ENCODE measurements around the gene PSMD13.
A peak's percentile ranks its signal among the peaks of the same experiment; 100 is the strongest.

Gene PSMD13

DNA sequence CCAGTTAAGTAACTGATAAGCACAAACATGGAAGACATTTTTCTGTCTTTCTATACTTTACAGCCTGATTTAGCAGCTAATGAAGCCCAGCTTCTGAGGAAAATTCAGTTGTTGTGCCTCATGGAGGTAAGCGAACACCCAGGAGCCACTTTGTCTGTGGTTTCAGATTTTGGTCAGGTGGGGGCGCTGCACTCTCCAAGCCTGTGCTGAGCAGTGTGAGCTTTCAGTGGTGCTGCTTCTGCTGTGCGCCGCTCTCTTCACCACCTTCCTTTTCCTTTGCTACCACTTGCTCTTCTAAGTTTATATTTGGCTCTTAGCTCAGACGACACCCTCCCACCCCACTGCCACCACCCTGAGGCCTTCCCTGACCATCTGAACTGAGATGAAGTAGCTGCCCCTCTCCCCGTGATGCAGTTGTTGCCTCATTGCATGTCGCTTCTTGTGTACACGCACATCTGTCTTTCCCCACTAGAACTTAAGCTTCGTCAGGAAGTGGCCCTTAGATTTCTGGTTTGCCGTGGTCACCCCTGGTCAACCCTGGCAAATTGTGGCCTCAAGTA is 14.0 kb downstream of the PSMD13 start:
- no peak overlapping the region for H3K27ac ChIP-seq (ENCODE audit: low read depth, low read length)
- peaks cover 74% of the 10 kb centered on the region for H3K36me3 ChIP-seq (ENCODE audit: control insufficient read depth, low read length)
- no peak overlapping the region for H3K4me3 ChIP-seq (ENCODE audit: low read length)
- H3K4me2 ChIP-seq (ENCODE audit: low read length) = no peak overlapping the region
- H3K79me2 ChIP-seq (ENCODE audit: control insufficient read depth, low read length) = no peaks in the 10 kb centered on the region
- no peaks in the 10 kb centered on the region for H3K9me3 ChIP-seq (ENCODE audit: control insufficient read depth, insufficient read depth, low read length)
- no peak for TF ChIP-seq EZH2phosphoT487 (IDR thresholded peaks at IDR 0.05; ENCODE audit: borderline replicate concordance, low read length)
- TF ChIP-seq, protein P1, sequence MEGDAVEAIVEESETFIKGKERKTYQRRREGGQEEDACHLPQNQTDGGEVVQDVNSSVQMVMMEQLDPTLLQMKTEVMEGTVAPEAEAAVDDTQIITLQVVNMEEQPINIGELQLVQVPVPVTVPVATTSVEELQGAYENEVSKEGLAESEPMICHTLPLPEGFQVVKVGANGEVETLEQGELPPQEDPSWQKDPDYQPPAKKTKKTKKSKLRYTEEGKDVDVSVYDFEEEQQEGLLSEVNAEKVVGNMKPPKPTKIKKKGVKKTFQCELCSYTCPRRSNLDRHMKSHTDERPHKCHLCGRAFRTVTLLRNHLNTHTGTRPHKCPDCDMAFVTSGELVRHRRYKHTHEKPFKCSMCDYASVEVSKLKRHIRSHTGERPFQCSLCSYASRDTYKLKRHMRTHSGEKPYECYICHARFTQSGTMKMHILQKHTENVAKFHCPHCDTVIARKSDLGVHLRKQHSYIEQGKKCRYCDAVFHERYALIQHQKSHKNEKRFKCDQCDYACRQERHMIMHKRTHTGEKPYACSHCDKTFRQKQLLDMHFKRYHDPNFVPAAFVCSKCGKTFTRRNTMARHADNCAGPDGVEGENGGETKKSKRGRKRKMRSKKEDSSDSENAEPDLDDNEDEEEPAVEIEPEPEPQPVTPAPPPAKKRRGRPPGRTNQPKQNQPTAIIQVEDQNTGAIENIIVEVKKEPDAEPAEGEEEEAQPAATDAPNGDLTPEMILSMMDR (IDR thresholded peaks at IDR 0.05; ENCODE audit: low read depth, low read length, poor library complexity, severe bottlenecking) = peak; percentile 87
- peaks cover 16% of the 10 kb centered on the region for H3F3A ChIP-seq (ENCODE audit: control insufficient read depth, insufficient read depth)
- H3K4me1 ChIP-seq (ENCODE audit: control insufficient read depth, low read length) = no peaks in the 10 kb centered on the region
- H4K20me1 ChIP-seq (ENCODE audit: control insufficient read depth, insufficient read depth, low read depth, low read length) = peaks cover 3% of the 10 kb centered on the region; the same call in 1 of the 2 replicates
- no peaks in the 10 kb centered on the region for H3K9me2 ChIP-seq (replicated peaks; ENCODE audit: control insufficient read depth, low read length)
- no peaks in the 10 kb centered on the region for H3K27me3 ChIP-seq (ENCODE audit: control insufficient read depth, low read length)

DNA sequence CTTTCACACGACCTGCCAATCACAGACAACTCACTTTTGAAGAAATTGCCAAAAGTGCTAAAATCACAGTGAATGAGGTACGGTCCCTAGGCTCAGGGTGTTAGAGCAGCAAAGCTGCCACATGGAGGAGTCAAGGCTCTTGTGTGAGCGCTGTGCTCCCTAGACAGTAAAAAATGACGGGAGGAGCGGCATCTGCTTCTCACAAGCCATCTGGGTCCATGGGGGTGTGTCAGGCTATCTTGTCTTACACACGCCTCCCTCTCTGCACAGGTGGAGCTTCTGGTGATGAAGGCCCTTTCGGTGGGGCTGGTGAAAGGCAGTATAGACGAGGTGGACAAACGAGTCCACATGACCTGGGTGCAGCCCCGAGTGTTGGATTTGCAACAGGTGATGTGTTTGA is 14.8 kb downstream of the PSMD13 start:
- no peak for TF ChIP-seq EZH2phosphoT487 (IDR thresholded peaks at IDR 0.05; ENCODE audit: borderline replicate concordance, low read length)
- TF ChIP-seq, protein P1 (IDR thresholded peaks at IDR 0.05; ENCODE audit: low read depth, low read length, poor library complexity, severe bottlenecking) = no peak
- Histone ChIP-seq H3K4me3 (ENCODE audit: low read length) (no peak overlapping the region), H3K9me3 (ENCODE audit: control insufficient read depth, insufficient read depth, low read length) (no peaks in the 10 kb centered on the region), H3K9me2 (replicated peaks; ENCODE audit: control insufficient read depth, low read length) (no peaks in the 10 kb centered on the region), H3K4me2 (ENCODE audit: low read length) (no peak overlapping the region), H3K79me2 (ENCODE audit: control insufficient read depth, low read length) (no peaks in the 10 kb centered on the region), H4K20me1 (ENCODE audit: control insufficient read depth, insufficient read depth, low read depth, low read length) (peaks cover 3% of the 10 kb centered on the region; the same call in 1 of the 2 replicates), H3F3A (ENCODE audit: control insufficient read depth, insufficient read depth) (peaks cover 16% of the 10 kb centered on the region), H3K4me1 (ENCODE audit: control insufficient read depth, low read length) (0 out of 2 replicates have a peak, but pooled peaks cover under 1% of the 10 kb centered on the region), H3K27me3 (ENCODE audit: control insufficient read depth, low read length) (no peaks in the 10 kb centered on the region), H3K36me3 (ENCODE audit: control insufficient read depth, low read length) (peaks cover 67% of the 10 kb centered on the region), H3K27ac (ENCODE audit: low read depth, low read length) (no peak overlapping the region)

DNA sequence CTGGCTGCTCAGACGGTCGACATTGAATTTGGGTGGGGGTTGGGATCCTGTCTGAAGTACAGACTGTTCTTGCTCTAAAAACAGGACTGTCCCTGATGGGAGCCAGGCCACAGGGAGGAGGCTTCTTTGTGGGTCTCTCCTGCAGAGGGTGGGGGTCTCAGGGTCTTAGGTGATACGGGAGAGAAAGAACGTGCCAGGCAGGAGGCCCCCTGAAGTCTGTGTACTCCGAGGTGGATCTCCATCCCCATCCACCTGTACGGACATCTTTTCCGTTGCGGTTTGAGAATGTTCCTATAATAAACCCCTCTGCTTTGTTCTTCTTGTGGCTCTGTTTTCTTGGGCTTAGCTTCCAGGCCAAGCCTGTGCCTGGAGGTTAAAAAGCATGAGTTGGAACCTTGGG is 15.9 kb downstream of the PSMD13 start:
- H3F3A ChIP-seq (ENCODE audit: control insufficient read depth, insufficient read depth) = peaks cover 16% of the 10 kb centered on the region
- H3K4me2 ChIP-seq (ENCODE audit: low read length) = no peak overlapping the region
- no peak for TF ChIP-seq EZH2phosphoT487 (IDR thresholded peaks at IDR 0.05; ENCODE audit: borderline replicate concordance, low read length)
- TF ChIP-seq, protein P1 (IDR thresholded peaks at IDR 0.05; ENCODE audit: low read depth, low read length, poor library complexity, severe bottlenecking) = no peak
- H3K79me2 ChIP-seq (ENCODE audit: control insufficient read depth, low read length) = no peaks in the 10 kb centered on the region
- H3K4me3 ChIP-seq (ENCODE audit: low read length) = no peak overlapping the region
- H3K9me3 ChIP-seq (ENCODE audit: control insufficient read depth, insufficient read depth, low read length) = no peaks in the 10 kb centered on the region
- H3K4me1 ChIP-seq (ENCODE audit: control insufficient read depth, low read length) = peaks cover 11% of the 10 kb centered on the region
- peaks cover 3% of the 10 kb centered on the region; the same call in 1 of the 2 replicates for H4K20me1 ChIP-seq (ENCODE audit: control insufficient read depth, insufficient read depth, low read depth, low read length)
- H3K27ac ChIP-seq (ENCODE audit: low read depth, low read length) = no peak overlapping the region
- peaks cover 56% of the 10 kb centered on the region for H3K36me3 ChIP-seq (ENCODE audit: control insufficient read depth, low read length)
- H3K27me3 ChIP-seq (ENCODE audit: control insufficient read depth, low read length) = no peaks in the 10 kb centered on the region
- no peaks in the 10 kb centered on the region for H3K9me2 ChIP-seq (replicated peaks; ENCODE audit: control insufficient read depth, low read length)
